ENCODE data around the gene DAAM1.

DNA sequence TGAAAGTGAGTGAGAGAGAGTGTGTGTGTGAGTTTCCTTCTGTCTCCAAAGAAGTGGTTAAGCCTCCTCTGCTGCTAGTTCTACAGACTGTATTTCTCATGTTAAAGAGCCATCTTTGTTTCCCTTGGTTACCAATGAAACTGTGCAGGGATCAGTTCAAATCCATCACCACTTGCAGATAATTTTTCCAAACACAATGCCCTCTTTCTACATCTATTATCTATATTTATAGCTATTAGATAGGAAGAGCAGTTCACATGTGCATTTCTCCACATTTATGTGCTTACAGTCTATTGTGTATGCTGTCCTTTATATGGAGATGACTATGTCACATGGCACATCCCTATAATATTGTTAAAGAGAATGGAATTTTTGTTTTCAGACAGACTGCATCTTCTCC is 2.2 kb upstream of the DAAM1 start:
- TF ChIP-seq EZH2 (IDR thresholded peaks at IDR 0.05; ENCODE audit: borderline replicate concordance, low read length): no peak
- TF ChIP-seq, protein P1, sequence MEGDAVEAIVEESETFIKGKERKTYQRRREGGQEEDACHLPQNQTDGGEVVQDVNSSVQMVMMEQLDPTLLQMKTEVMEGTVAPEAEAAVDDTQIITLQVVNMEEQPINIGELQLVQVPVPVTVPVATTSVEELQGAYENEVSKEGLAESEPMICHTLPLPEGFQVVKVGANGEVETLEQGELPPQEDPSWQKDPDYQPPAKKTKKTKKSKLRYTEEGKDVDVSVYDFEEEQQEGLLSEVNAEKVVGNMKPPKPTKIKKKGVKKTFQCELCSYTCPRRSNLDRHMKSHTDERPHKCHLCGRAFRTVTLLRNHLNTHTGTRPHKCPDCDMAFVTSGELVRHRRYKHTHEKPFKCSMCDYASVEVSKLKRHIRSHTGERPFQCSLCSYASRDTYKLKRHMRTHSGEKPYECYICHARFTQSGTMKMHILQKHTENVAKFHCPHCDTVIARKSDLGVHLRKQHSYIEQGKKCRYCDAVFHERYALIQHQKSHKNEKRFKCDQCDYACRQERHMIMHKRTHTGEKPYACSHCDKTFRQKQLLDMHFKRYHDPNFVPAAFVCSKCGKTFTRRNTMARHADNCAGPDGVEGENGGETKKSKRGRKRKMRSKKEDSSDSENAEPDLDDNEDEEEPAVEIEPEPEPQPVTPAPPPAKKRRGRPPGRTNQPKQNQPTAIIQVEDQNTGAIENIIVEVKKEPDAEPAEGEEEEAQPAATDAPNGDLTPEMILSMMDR (conservative IDR thresholded peaks at IDR 0.05 in 1 of 2, IDR thresholded peaks at IDR 0.05 in 1 of 2; ENCODE audit: extremely low read depth in 1 of 2, insufficient read depth in 1 of 2, low read depth in 1 of 2, low read length in 2 of 2): no peak
